SK-N-SH (cell line): Measurements from ENCODE around the gene PTEN. TPM values are rescaled to one million over a fixed set of nuclear protein-coding genes. Genes with fewer than 3 reads are reported as not detected.

Source experiments
- CTCF ChIA-PET: fragments of 300-600, 350-600 bp; formaldehyde crosslinking; extraction: SDS; loops from one replicate; lab custom pipeline; 2021; lab: Yijun Ruan, JAX
- POLR2A ChIA-PET: fragments of 350-600 bp; sonication (Branson Sonifier 250); formaldehyde crosslinking; extraction: SDS; loops from one replicate; lab custom pipeline; 2020; ENCODE audit warnings: antibody characterized with exemption, inconsistent platforms; lab: Yijun Ruan, JAX
- DNase-seq: peaks from one replicate; pipeline ENCODE4 v3.0.0; 2012
- H2AFZ ChIP-seq: fragments of 200-600 bp; sonication (generic); 2 replicates; pipeline ENCODE4 v1.8.1; 2016; ENCODE audit warnings: antibody characterized with exemption, mild to moderate bottlenecking, low read depth
- H3F3A ChIP-seq: fragments of 200-600 bp; sonication (generic); replicated peaks from 2 replicates; pipeline ENCODE3; 2016; ENCODE audit warnings: antibody characterized with exemption, mild to moderate bottlenecking; ENCODE audit not compliant: insufficient read depth
- H3K27ac ChIP-seq, 2 experiments: fragments of 200-500 bp in 1 of 2; fragments of 200-600 bp in 1 of 2; sonication (Bioruptor generic) in 1 of 2; sonication (generic), shearing (Covaris generic) in 1 of 2; 2 replicates each; pipeline versions ENCODE4 v1.5.1 to v1.6.1; 2014 to 2016; ENCODE audit warnings: low read depth in 2 of 2, inconsistent platforms in 1 of 2, low read length in 1 of 2, mild to moderate bottlenecking in 1 of 2, mixed read lengths in 1 of 2
- H3K27me3 ChIP-seq: fragments of 200-600 bp; sonication (generic), shearing (Covaris generic); 2 replicates; pipeline ENCODE4 v1.6.1; 2016; ENCODE audit warnings: mixed run types; ENCODE audit not compliant: insufficient read depth
- H3K36me3 ChIP-seq, 2 experiments: fragments of 200-500 bp in 1 of 2; fragments of 200-600 bp in 1 of 2; sonication (Bioruptor generic) in 1 of 2; sonication (generic) in 1 of 2; replicated peaks in 1 of 2; 2 replicates each; pipeline versions ENCODE3 to v1.5.1; 2014 to 2016; ENCODE audit warnings: low read length in 1 of 2, mild to moderate bottlenecking in 1 of 2; ENCODE audit not compliant: insufficient read depth in 2 of 2, control insufficient read depth in 1 of 2
- H3K4me1 ChIP-seq, 2 experiments: fragments of 200-500 bp in 1 of 2; fragments of 200-600 bp in 1 of 2; sonication (Bioruptor generic) in 1 of 2; sonication (generic), shearing (Covaris generic) in 1 of 2; 2 replicates each; pipeline versions ENCODE4 v1.5.1 to v1.6.1; 2014 to 2016; ENCODE audit warnings: low read depth in 1 of 2, low read length in 1 of 2, mixed run types in 1 of 2; ENCODE audit not compliant: insufficient read depth in 2 of 2, control insufficient read depth in 1 of 2
- H3K4me2 ChIP-seq: fragments of 200-600 bp; sonication (generic), shearing (Covaris generic); 2 replicates; pipeline ENCODE4 v1.6.1; 2017; ENCODE audit warnings: mixed run types
- H3K4me3 ChIP-seq, 2 experiments: fragments of 200-500 bp in 1 of 2; fragments of 200-600 bp in 1 of 2; sonication (Bioruptor generic) in 1 of 2; sonication (generic), shearing (Covaris generic) in 1 of 2; 2 replicates each; pipeline versions ENCODE4 v1.5.1 to v1.8.1; 2014 to 2016; ENCODE audit warnings: low read depth in 2 of 2, inconsistent platforms in 1 of 2, low read length in 1 of 2, mild to moderate bottlenecking in 1 of 2, mixed read lengths in 1 of 2, moderate library complexity in 1 of 2
- H3K79me2 ChIP-seq: fragments of 200-600 bp; sonication (generic); 2 replicates; pipeline ENCODE4 v1.8.1; 2017; ENCODE audit warnings: mild to moderate bottlenecking; ENCODE audit not compliant: insufficient read depth
- H3K9ac ChIP-seq: fragments of 200-600 bp; sonication (generic); 2 replicates; pipeline ENCODE4 v1.6.1; 2017; ENCODE audit warnings: mixed run types
- H3K9me2 ChIP-seq: fragments of 200-600 bp; sonication (generic); 2 replicates; pipeline ENCODE4 v1.6.1; 2017; ENCODE audit warnings: mixed run types
- H3K9me3 ChIP-seq: fragments of 200-600 bp; sonication (generic); 2 replicates; pipeline ENCODE4 v1.6.1; 2017; ENCODE audit warnings: mixed run types, mild to moderate bottlenecking, moderate library complexity
- H4K20me1 ChIP-seq: fragments of 200-600 bp; sonication (generic); 2 replicates; pipeline ENCODE4 v1.6.1; 2017; ENCODE audit warnings: mild to moderate bottlenecking, mixed run types; ENCODE audit not compliant: insufficient read depth
- EZH2phosphoT487 ChIP-seq: fragments of 200-600 bp; sonication (generic); IDR thresholded peaks from 2 replicates; pipeline ENCODE4 v1.6.1; 2017; ENCODE audit warnings: low read depth, mixed run types, mild to moderate bottlenecking, antibody characterized with exemption, moderate library complexity, borderline replicate concordance
- FOXM1 ChIP-seq: IDR thresholded peaks from 2 replicates; pipeline ENCODE4 v1.4.0; 2012; ENCODE audit warnings: low read depth, mild to moderate bottlenecking
- NFIC ChIP-seq: IDR thresholded peaks from 2 replicates; pipeline ENCODE4 v1.4.0; 2012; ENCODE audit warnings: borderline replicate concordance
- RAD21 ChIP-seq: IDR thresholded peaks from 2 replicates; pipeline ENCODE4 v1.6.1; 2012; ENCODE audit warnings: mild to moderate bottlenecking, low read length
- RXRA ChIP-seq: IDR thresholded peaks from 2 replicates; pipeline ENCODE4 v1.4.0; 2012; ENCODE audit warnings: low read depth, mild to moderate bottlenecking, borderline replicate concordance
- TEAD4 ChIP-seq: IDR thresholded peaks from 2 replicates; pipeline ENCODE4 v1.4.0; 2012; ENCODE audit warnings: mild to moderate bottlenecking, borderline replicate concordance; ENCODE audit not compliant: insufficient read depth
- WGBS: methylation state at CpG from one replicate; pipeline ENCODE4 v1.1.6; 2017; ENCODE audit warnings: low lambda C conversion rate; 5-methylcytosine and 5-hydroxymethylcytosine counted together
- polyA plus RNA-seq, 3 experiments: library from polyadenylated mRNA; depleted of rRNA; stranded (reverse); fragments of >200 nt; gene quantifications; 2 replicates each; pipeline ENCODE4 v1.2.3, GENCODE V29; 2012
- TF ChIP-seq, protein P1 (sequence below): IDR thresholded peaks from 2 replicates; pipeline ENCODE4 v1.6.1; 2012; ENCODE audit warnings: mild to moderate bottlenecking, low read depth, low read length, moderate library complexity
- TF ChIP-seq, protein P2 (sequence below): IDR thresholded peaks from 2 replicates; pipeline ENCODE4; 2012
- TF ChIP-seq, protein P3 (sequence below): fragments of 150-350 bp; IDR thresholded peaks from 2 replicates; pipeline ENCODE4 v1.6.1; 2017; ENCODE audit warnings: antibody characterized with exemption, low read length, low read depth, borderline replicate concordance
- TF ChIP-seq, protein P4 (sequence below): fragments of 150-350 bp; IDR thresholded peaks from 2 replicates; pipeline ENCODE4 v1.6.1; 2016; ENCODE audit warnings: mild to moderate bottlenecking, low read depth, low read length
- TF ChIP-seq, protein P5 (sequence below): fragments of 200-600 bp; sonication (generic); IDR thresholded peaks from 2 replicates; pipeline ENCODE4 v1.6.1; 2017; ENCODE audit warnings: antibody characterized with exemption, mild to moderate bottlenecking, moderate library complexity

The PTEN gene
- polyA plus RNA-seq, 1 of the 3 experiments (the other 2 are of a cell fraction) = 12.8 TPM

DNA sequence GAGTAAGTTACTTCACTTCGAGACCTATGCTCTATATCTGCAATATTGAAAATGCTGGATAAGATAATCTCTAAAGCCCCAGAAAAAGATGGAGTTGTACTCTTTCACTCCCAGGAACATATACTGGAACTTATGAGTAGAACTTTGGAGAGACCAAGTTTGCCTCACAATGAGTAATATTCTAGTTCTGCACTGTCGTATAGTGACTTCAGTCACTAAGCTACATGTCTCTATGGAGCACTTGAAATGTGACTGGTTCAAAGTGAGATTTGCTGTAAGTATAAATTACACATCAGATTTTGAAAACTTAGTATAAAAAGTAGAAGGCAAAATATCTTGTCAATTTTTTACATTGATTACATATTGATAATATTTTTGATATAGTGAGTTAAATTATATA is 116.4 kb downstream of the PTEN start (continued):
- TF ChIP-seq EZH2phosphoT487 (no peak), RXRA (no peak), RAD21 (no peak), NFIC (no peak)
- TF ChIP-seq, protein P1, sequence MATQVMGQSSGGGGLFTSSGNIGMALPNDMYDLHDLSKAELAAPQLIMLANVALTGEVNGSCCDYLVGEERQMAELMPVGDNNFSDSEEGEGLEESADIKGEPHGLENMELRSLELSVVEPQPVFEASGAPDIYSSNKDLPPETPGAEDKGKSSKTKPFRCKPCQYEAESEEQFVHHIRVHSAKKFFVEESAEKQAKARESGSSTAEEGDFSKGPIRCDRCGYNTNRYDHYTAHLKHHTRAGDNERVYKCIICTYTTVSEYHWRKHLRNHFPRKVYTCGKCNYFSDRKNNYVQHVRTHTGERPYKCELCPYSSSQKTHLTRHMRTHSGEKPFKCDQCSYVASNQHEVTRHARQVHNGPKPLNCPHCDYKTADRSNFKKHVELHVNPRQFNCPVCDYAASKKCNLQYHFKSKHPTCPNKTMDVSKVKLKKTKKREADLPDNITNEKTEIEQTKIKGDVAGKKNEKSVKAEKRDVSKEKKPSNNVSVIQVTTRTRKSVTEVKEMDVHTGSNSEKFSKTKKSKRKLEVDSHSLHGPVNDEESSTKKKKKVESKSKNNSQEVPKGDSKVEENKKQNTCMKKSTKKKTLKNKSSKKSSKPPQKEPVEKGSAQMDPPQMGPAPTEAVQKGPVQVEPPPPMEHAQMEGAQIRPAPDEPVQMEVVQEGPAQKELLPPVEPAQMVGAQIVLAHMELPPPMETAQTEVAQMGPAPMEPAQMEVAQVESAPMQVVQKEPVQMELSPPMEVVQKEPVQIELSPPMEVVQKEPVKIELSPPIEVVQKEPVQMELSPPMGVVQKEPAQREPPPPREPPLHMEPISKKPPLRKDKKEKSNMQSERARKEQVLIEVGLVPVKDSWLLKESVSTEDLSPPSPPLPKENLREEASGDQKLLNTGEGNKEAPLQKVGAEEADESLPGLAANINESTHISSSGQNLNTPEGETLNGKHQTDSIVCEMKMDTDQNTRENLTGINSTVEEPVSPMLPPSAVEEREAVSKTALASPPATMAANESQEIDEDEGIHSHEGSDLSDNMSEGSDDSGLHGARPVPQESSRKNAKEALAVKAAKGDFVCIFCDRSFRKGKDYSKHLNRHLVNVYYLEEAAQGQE = no peak

DNA sequence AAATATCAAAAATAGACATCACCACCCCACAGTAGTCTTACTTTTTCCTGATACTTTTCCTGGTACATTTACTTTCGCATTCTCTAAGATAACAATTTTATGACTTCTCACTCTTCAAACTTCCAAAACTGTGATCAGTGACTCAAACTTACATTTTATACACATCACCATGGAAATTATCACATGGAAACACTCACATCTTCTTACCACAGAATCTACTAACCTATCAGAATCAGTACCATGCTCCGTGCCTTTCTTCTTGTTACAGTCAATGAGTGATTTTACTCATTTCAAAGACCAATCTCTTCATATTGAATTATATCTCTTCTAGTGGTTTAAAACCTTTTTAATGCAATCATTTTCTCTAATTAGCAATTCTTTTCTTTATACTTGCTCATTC is 120.3 kb downstream of the PTEN start:
- no peak overlapping the region for H3K4me3 ChIP-seq
- no peaks in the 10 kb centered on the region for H3K79me2 ChIP-seq
- no peaks in the 10 kb centered on the region; a peak in 1 of 4 replicates for H3K4me1 ChIP-seq
- H4K20me1 ChIP-seq = no peaks in the 10 kb centered on the region
- no peak for DNase-seq
- no peaks in the 10 kb centered on the region for H3K36me3 ChIP-seq
- H3K27me3 ChIP-seq = no peaks in the 10 kb centered on the region
- no peak overlapping the region for H2AFZ ChIP-seq
- H3K27ac ChIP-seq = no peak overlapping the region
- no peaks in the 10 kb centered on the region for H3K9me2 ChIP-seq
- no peaks in the 10 kb centered on the region for H3F3A ChIP-seq
- 100% methylated on average over 2 of the region's 2 CpGs for WGBS
- no peak overlapping the region for H3K4me2 ChIP-seq
- TF ChIP-seq, protein P2, sequence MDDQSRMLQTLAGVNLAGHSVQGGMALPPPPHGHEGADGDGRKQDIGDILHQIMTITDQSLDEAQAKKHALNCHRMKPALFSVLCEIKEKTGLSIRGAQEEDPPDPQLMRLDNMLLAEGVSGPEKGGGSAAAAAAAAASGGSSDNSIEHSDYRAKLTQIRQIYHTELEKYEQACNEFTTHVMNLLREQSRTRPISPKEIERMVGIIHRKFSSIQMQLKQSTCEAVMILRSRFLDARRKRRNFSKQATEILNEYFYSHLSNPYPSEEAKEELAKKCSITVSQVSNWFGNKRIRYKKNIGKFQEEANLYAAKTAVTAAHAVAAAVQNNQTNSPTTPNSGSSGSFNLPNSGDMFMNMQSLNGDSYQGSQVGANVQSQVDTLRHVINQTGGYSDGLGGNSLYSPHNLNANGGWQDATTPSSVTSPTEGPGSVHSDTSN = no peak
- no peak for TF ChIP-seq TEAD4
- TF ChIP-seq, protein P3, sequence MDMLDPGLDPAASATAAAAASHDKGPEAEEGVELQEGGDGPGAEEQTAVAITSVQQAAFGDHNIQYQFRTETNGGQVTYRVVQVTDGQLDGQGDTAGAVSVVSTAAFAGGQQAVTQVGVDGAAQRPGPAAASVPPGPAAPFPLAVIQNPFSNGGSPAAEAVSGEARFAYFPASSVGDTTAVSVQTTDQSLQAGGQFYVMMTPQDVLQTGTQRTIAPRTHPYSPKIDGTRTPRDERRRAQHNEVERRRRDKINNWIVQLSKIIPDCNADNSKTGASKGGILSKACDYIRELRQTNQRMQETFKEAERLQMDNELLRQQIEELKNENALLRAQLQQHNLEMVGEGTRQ = no peak
- no peak for TF ChIP-seq FOXM1
- TF ChIP-seq, protein P4, sequence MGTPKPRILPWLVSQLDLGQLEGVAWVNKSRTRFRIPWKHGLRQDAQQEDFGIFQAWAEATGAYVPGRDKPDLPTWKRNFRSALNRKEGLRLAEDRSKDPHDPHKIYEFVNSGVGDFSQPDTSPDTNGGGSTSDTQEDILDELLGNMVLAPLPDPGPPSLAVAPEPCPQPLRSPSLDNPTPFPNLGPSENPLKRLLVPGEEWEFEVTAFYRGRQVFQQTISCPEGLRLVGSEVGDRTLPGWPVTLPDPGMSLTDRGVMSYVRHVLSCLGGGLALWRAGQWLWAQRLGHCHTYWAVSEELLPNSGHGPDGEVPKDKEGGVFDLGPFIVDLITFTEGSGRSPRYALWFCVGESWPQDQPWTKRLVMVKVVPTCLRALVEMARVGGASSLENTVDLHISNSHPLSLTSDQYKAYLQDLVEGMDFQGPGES = no peak
- TF ChIP-seq, protein P5, sequence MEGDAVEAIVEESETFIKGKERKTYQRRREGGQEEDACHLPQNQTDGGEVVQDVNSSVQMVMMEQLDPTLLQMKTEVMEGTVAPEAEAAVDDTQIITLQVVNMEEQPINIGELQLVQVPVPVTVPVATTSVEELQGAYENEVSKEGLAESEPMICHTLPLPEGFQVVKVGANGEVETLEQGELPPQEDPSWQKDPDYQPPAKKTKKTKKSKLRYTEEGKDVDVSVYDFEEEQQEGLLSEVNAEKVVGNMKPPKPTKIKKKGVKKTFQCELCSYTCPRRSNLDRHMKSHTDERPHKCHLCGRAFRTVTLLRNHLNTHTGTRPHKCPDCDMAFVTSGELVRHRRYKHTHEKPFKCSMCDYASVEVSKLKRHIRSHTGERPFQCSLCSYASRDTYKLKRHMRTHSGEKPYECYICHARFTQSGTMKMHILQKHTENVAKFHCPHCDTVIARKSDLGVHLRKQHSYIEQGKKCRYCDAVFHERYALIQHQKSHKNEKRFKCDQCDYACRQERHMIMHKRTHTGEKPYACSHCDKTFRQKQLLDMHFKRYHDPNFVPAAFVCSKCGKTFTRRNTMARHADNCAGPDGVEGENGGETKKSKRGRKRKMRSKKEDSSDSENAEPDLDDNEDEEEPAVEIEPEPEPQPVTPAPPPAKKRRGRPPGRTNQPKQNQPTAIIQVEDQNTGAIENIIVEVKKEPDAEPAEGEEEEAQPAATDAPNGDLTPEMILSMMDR = no peak
- H3K9ac ChIP-seq = no peak overlapping the region
- H3K9me3 ChIP-seq = no peaks in the 10 kb centered on the region
- POLR2A ChIA-PET = no interaction called here
- CTCF ChIA-PET = no interaction called here
